Neural crest cell (in vitro differentiated cells): Measurements from ENCODE around the gene NEK6. TPM values are rescaled to one million over a fixed set of nuclear protein-coding genes. Genes with fewer than 3 reads are reported as not detected.

ENCODE experiments used
- DNase-seq: peaks from one replicate; pipeline ENCODE4 v3.0.0; 2021; ENCODE audit warnings: low read depth, mixed read lengths, low spot score
- H3K27ac Mint-ChIP-seq: one replicate; pipeline ENCODE4 v1.8.0; 2021; ENCODE audit warnings: mild to moderate bottlenecking, mixed read lengths; ENCODE audit not compliant: unreplicated experiment
- H3K27me3 Mint-ChIP-seq: 2 replicates; pipeline ENCODE4 v1.8.0; 2021; ENCODE audit warnings: low read depth, mild to moderate bottlenecking, mixed read lengths
- H3K36me3 Mint-ChIP-seq: 2 replicates; pipeline ENCODE4 v1.8.0; 2021; ENCODE audit warnings: low read depth, mild to moderate bottlenecking, mixed read lengths
- H3K4me1 Mint-ChIP-seq: 2 replicates; pipeline ENCODE4 v1.8.0; 2021; ENCODE audit warnings: mixed read lengths
- H3K4me3 Mint-ChIP-seq: one replicate; pipeline ENCODE4 v1.8.0; 2021; ENCODE audit warnings: mild to moderate bottlenecking, mixed read lengths
- H3K9me3 Mint-ChIP-seq: 2 replicates; pipeline ENCODE4 v1.8.0; 2021; ENCODE audit warnings: mixed read lengths
- CTCF ChIP-seq: fragments of 200-600 bp; sonication (generic); conservative IDR thresholded peaks from 2 replicates; pipeline ENCODE4 v1.5.0; 2021; ENCODE audit warnings: antibody characterized with exemption, mild to moderate bottlenecking
- total RNA-seq: library from RNA; stranded (reverse); gene quantifications from 2 replicates; pipeline ENCODE4 v1.2.1, GENCODE V29; 2021

Gene NEK6
- total RNA-seq, 1 donor from 2014 or later, result 31.9 TPM

DNA sequence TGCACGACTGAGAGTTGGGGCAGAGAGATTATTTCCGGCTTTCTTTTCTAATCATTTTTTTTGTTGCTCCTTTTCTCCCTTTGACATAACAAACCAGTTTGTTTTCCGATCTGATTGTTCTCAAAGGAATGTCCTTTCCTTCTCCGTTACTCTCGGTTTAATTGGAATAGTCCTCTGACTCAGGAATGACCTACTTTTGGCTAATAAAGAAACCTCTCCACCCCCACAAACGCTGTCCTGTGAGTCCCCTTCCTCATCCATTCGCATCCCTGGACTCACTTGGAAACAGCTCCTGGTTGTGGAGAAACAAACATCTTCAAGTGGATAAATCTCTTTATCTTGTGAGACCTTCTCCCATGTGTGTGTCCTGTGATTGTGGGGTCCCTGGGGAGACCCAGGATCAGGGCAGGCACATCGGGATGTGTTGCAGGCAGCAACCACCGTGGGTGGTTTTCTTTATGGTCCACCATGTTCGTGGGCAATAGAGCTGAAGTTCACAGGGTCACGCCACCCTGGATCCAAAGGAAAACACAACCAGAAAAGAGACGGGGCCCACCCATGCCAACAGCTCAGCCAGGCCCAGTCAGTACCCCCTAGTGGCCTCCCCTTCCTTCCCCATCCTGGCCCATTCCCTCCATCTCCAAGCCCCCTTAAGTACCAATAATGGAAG lies 45.2 kb upstream of the NEK6 start:
- no peak overlapping the region for H3K4me3 Mint-ChIP-seq
- DNase-seq, result no peak
- H3K4me1 Mint-ChIP-seq, result peaks cover 13% of the 10 kb centered on the region
- H3K27ac Mint-ChIP-seq, result no peak overlapping the region
- H3K36me3 Mint-ChIP-seq, result no peaks in the 10 kb centered on the region
- no peaks in the 10 kb centered on the region for H3K27me3 Mint-ChIP-seq
- H3K9me3 Mint-ChIP-seq, result no peaks in the 10 kb centered on the region
- TF ChIP-seq CTCF, result no peak

DNA sequence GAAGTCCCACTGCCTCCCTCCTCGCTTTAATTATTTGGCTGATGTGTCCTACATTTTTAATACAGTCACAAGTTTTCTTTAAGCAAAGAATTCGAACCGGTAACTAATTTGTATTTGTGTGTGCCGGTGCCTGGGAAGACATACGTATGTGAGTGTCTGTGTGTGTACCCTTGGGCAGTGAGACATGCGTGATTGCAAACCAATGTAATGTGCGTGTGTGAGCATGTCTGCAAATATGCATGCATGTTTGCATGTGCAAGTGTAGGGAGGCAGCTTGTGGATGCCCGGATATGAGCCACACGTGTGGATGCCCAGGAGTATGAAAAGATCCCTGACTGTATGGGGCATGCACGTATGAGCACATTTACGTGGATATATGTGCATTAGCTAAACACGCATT lies 44.4 kb upstream of the NEK6 start:
- no peaks in the 10 kb centered on the region for H3K36me3 Mint-ChIP-seq
- TF ChIP-seq CTCF, result no peak
- no peak overlapping the region for H3K4me3 Mint-ChIP-seq
- H3K4me1 Mint-ChIP-seq, result peaks cover 13% of the 10 kb centered on the region
- no peaks in the 10 kb centered on the region for H3K9me3 Mint-ChIP-seq
- H3K27me3 Mint-ChIP-seq, result no peaks in the 10 kb centered on the region
- no peak for DNase-seq
- H3K27ac Mint-ChIP-seq, result no peak overlapping the region

- TF ChIP-seq CTCF, result no peak
- H3K27me3 Mint-ChIP-seq, result no peaks in the 10 kb centered on the region
These were observed 43.6 kb upstream of the NEK6 start for GRCh38 chr9:124214116-124214515.

GRCh38 chr9:124214596-124215367 lies 43.0 kb upstream of the NEK6 start:
- Mint-ChIP-seq H3K27ac (peak overlapping the region; percentile 62), H3K36me3 (no peaks in the 10 kb centered on the region), H3K27me3 (no peaks in the 10 kb centered on the region), H3K4me1 (peaks cover 13% of the 10 kb centered on the region), H3K9me3 (no peaks in the 10 kb centered on the region), H3K4me3 (no peak overlapping the region)
- TF ChIP-seq CTCF, result no peak
- DNase-seq, result no peak

More at GRCh38 chr9:124214116-124214515, 43.6 kb upstream of the NEK6 start:
- DNase-seq, result no peak
- Mint-ChIP-seq H3K4me1 (peaks cover 13% of the 10 kb centered on the region), H3K36me3 (no peaks in the 10 kb centered on the region), H3K4me3 (no peak overlapping the region), H3K9me3 (no peaks in the 10 kb centered on the region), H3K27ac (no peak overlapping the region)

DNA sequence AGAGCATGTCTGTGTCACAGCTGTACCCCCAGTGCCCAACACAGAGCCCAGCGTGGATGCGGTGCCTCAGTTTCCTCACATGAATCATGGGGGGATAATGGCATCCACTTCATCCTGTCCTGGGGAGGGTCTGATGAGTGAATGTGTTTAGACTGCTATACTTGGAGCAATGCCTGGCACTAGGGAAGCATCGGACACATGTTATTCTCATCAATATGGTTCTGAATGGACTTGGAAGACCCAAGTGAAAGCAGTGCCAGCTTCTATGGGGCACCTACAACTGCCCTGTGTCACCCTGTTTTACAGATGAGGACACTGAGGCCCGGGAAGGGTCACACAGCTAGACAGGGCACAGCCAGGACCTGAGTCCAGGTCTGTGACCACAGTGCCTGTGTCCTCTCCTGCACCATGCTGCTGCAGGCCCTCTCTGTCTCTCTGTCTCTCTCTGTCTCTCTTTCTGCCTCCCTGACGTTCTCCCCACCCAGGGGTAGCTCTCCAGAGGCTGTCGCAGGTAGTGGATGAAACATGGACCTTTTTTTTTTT lies 42.3 kb upstream of the NEK6 start:
- Mint-ChIP-seq H3K9me3 (no peaks in the 10 kb centered on the region), H3K27ac (peak overlapping the region; percentile 62), H3K4me3 (no peak overlapping the region), H3K36me3 (no peaks in the 10 kb centered on the region), H3K4me1 (peaks cover 13% of the 10 kb centered on the region), H3K27me3 (no peaks in the 10 kb centered on the region)
- no peak for DNase-seq
- TF ChIP-seq CTCF, result no peak
